GM15510 (cell line): Measurements from ENCODE around the gene ME2.

Experiments used
- POLR2A ChIP-seq: IDR thresholded peaks from 3 replicates; pipeline ENCODE4 v1.6.1; 2011; ENCODE audit warnings: borderline replicate concordance; ENCODE audit not compliant: insufficient read length; ENCODE audit errors: extremely low read depth

ME2 gene

GRCh38 chr18:50895350-50896045 lies 16.6 kb downstream of the ME2 start:
- no peak for TF ChIP-seq POLR2A

GRCh38 chr18:50896093-50896492 lies 17.2 kb downstream of the ME2 start:
- no peak for TF ChIP-seq POLR2A

GRCh38 chr18:50898919-50899318 lies 20.0 kb downstream of the ME2 start:
- TF ChIP-seq POLR2A, result no peak

GRCh38 chr18:50902797-50903196 lies 23.9 kb downstream of the ME2 start:
- no peak for TF ChIP-seq POLR2A

- TF ChIP-seq POLR2A, result no peak
These were observed 27.9 kb downstream of the ME2 start for GRCh38 chr18:50906843-50907242.

- TF ChIP-seq POLR2A, result no peak
These were observed 30.3 kb downstream of the ME2 start for GRCh38 chr18:50909261-50909660.

GRCh38 chr18:50911006-50911405 lies 32.1 kb downstream of the ME2 start:
- TF ChIP-seq POLR2A, result no peak

- TF ChIP-seq POLR2A, result no peak
These were observed 38.1 kb downstream of the ME2 start for GRCh38 chr18:50917021-50917420.

GRCh38 chr18:50918153-50918552 lies 39.2 kb downstream of the ME2 start:
- TF ChIP-seq POLR2A, result no peak

- no peak for TF ChIP-seq POLR2A
These were observed 45.5 kb downstream of the ME2 start for GRCh38 chr18:50924372-50924771.

- TF ChIP-seq POLR2A, result no peak
These were observed 47.6 kb downstream of the ME2 start for GRCh38 chr18:50926521-50926920.

GRCh38 chr18:50928551-50928950 lies 49.6 kb downstream of the ME2 start:
- no peak for TF ChIP-seq POLR2A

- no peak for TF ChIP-seq POLR2A
These were observed 54.8 kb downstream of the ME2 start for GRCh38 chr18:50933684-50934083.

- no peak for TF ChIP-seq POLR2A
These were observed 55.8 kb downstream of the ME2 start for GRCh38 chr18:50934545-50935211.

- TF ChIP-seq POLR2A, result no peak
These were observed 56.7 kb downstream of the ME2 start for GRCh38 chr18:50935493-50936191.

GRCh38 chr18:50937183-50937582 lies 58.3 kb downstream of the ME2 start:
- no peak for TF ChIP-seq POLR2A
